GM10266 (cell line): ENCODE results near the gene C1QL3.

ENCODE experiments used
- DNase-seq: peaks from one replicate; pipeline ENCODE4 v3.0.0; 2012; ENCODE audit errors: extremely low spot score
- CTCF ChIP-seq: IDR thresholded peaks from 2 replicates; pipeline ENCODE4 v1.5.1; 2012; ENCODE audit warnings: mild to moderate bottlenecking, low read depth; ENCODE audit not compliant: control insufficient read depth, insufficient read depth; ENCODE audit errors: missing control alignments

C1QL3 gene

GRCh38 chr10:16472828-16473227 is 48.9 kb downstream of the C1QL3 start:
- no peak for TF ChIP-seq CTCF
- DNase-seq: no peak

GRCh38 chr10:16470747-16471146 is 50.9 kb downstream of the C1QL3 start:
- no peak for TF ChIP-seq CTCF
- no peak for DNase-seq

GRCh38 chr10:16466001-16466400 is 55.7 kb downstream of the C1QL3 start:
- DNase-seq: no peak
- TF ChIP-seq CTCF: no peak
